GM19025 (cell line): ENCODE results near the gene PCSK1N.

Source experiments
- ATAC-seq: cut with Tn5 transposase; IDR thresholded peaks from one replicate; pipeline ENCODE4 v1.9.1; 2021; ENCODE audit warnings: mild to moderate bottlenecking, low read depth, moderate library complexity; ENCODE audit not compliant: unreplicated experiment

Gene PCSK1N

GRCh38 chrX:48791063-48791820 is 44.2 kb downstream of the PCSK1N start:
- no peak for ATAC-seq

- no peak for ATAC-seq
Observed at GRCh38 chrX:48790477-48790876, 44.9 kb downstream of the PCSK1N start.

GRCh38 chrX:48789366-48790220 is 45.8 kb downstream of the PCSK1N start:
- no peak for ATAC-seq

GRCh38 chrX:48787505-48788443 is 47.6 kb downstream of the PCSK1N start:
- no peak for ATAC-seq

- no peak for ATAC-seq
Observed at GRCh38 chrX:48786825-48787504, 48.4 kb downstream of the PCSK1N start.

- no peak for ATAC-seq
Observed at GRCh38 chrX:48786341-48786800, 49.0 kb downstream of the PCSK1N start, which contains the start of gene GATA1. TSS of gene GATA1 (plus strand) at chrX:48786590. CDS start at chrX:48791110, 4,520 bp downstream.

- no peak for ATAC-seq
Observed at GRCh38 chrX:48785540-48786214, 49.7 kb downstream of the PCSK1N start.

- ATAC-seq = no peak
Observed at GRCh38 chrX:48785186-48785539, 50.2 kb downstream of the PCSK1N start.

GRCh38 chrX:48784726-48785125 is 50.7 kb downstream of the PCSK1N start:
- no peak for ATAC-seq

- ATAC-seq = no peak
Observed at GRCh38 chrX:48782795-48783194, 52.6 kb downstream of the PCSK1N start.

GRCh38 chrX:48782216-48782615 is 53.2 kb downstream of the PCSK1N start:
- ATAC-seq = no peak

- ATAC-seq = no peak
Observed at GRCh38 chrX:48781705-48782104, 53.7 kb downstream of the PCSK1N start.
